Lower leg skin (tissue), 4 donors: ENCODE measurements around the gene PA2G4. TPM values are rescaled to one million over a fixed set of nuclear protein-coding genes. Genes with fewer than 3 reads are reported as not detected.
A peak's percentile ranks its signal among the peaks of the same experiment; 100 is the strongest.
"Not testable (repeated sequence)": the region's sequence is repeated elsewhere in the genome, so short reads cannot be mapped to it uniquely, and the experiment has no call there.

Experiments
- DNase-seq, 2 donors: peaks; one replicate each; pipeline ENCODE4 v3.0.0-alpha.2; 2019; ENCODE audit warnings: low spot score in 2 of 2
- H3K4me3 ChIP-seq: fragments of 200-600 bp; sonication (generic); 2 replicates; pipeline ENCODE4 v1.5.1; 2017; ENCODE audit warnings: mild to moderate bottlenecking, low read depth; ENCODE audit not compliant: poor library complexity, severe bottlenecking
- POLR2A ChIP-seq, 2 donors: fragments of 450-650 bp; IDR thresholded peaks; one replicate each; pipeline ENCODE4 v1.6.1; 2016 to 2017; ENCODE audit warnings: antibody characterized with exemption in 2 of 2, mild to moderate bottlenecking in 1 of 2, moderate library complexity in 1 of 2
- WGBS, 2 donors: methylation state at CpG; one replicate each; pipeline ENCODE4 v1.1.5; 2018; 5-methylcytosine and 5-hydroxymethylcytosine counted together
- intact Hi-C: fragments of 100-400 bp; cut with DNase I; formaldehyde crosslinking; loops from one replicate; pipeline ENCODE4 v1.15.0; 2023; ENCODE audit warnings: low total_unique reads
- total RNA-seq, 4 donors: library from RNA; depleted of rRNA; stranded (reverse); fragments of >200 nt; gene quantifications; one replicate each; pipeline ENCODE4 v1.1.0, GENCODE V29; 2016
- TF ChIP-seq, protein P1 (sequence below), 3 donors: fragments of 450-650 bp; IDR thresholded peaks; one replicate each; pipeline ENCODE4 v1.5.1; 2016; ENCODE audit warnings: antibody characterized with exemption in 3 of 3, mild to moderate bottlenecking in 3 of 3, moderate library complexity in 2 of 3

Gene PA2G4
- total RNA-seq, result 100 to 1,000 TPM; 118 to 201 (median 130) TPM

DNA sequence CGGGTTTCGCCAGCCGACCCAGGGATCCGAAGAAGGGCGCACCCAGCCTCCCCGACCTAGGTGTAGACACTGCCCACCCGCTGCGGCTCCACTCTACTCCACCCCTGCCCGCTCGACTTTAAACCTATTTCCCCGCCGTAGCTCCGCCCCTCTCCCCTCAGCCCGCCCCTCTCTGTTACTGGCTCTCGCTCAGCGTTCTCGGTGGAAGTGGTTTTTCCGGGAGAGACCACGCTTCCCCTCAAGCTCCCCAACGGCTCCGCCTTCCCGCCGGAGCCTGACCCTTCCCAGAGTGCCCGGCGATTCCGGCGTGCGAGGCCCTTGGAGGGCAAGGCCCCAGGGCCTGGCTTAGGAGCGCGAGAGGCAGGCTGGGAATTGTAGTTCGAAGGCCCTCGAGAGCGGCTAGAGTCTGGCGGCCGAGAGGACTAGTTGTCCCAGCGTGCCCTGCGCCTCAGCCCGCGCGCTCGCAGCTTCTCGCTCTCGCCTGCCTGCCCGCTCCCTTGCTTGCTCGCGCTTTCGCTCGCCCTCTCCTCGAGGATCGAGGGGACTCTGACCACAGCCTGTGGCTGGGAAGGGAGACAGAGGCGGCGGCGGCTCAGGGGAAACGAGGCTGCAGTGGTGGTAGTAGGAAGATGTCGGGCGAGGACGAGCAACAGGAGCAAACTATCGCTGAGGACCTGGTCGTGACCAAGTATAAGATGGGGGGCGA, at the start of gene PA2G4:
Gene PA2G4, plus strand, starts transcription at position 451 of the 706 bp plus-strand sequence. Its CDS starts 179 bp downstream, at position 630.
- intact Hi-C loops, result no loop called here
- 0% methylated on average over 52 to 60 of the region's 60 CpGs for WGBS, 2 donors
- peak; percentile 97 to 99 for DNase-seq
- no peak for TF ChIP-seq POLR2A (IDR thresholded peaks at IDR 0.05)
- TF ChIP-seq, protein P1, sequence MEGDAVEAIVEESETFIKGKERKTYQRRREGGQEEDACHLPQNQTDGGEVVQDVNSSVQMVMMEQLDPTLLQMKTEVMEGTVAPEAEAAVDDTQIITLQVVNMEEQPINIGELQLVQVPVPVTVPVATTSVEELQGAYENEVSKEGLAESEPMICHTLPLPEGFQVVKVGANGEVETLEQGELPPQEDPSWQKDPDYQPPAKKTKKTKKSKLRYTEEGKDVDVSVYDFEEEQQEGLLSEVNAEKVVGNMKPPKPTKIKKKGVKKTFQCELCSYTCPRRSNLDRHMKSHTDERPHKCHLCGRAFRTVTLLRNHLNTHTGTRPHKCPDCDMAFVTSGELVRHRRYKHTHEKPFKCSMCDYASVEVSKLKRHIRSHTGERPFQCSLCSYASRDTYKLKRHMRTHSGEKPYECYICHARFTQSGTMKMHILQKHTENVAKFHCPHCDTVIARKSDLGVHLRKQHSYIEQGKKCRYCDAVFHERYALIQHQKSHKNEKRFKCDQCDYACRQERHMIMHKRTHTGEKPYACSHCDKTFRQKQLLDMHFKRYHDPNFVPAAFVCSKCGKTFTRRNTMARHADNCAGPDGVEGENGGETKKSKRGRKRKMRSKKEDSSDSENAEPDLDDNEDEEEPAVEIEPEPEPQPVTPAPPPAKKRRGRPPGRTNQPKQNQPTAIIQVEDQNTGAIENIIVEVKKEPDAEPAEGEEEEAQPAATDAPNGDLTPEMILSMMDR (IDR thresholded peaks at IDR 0.05), result peak in 1 of 3 donors; percentile 26
- H3K4me3 ChIP-seq, result peak within 1 kb of the TSS; percentile 83

DNA sequence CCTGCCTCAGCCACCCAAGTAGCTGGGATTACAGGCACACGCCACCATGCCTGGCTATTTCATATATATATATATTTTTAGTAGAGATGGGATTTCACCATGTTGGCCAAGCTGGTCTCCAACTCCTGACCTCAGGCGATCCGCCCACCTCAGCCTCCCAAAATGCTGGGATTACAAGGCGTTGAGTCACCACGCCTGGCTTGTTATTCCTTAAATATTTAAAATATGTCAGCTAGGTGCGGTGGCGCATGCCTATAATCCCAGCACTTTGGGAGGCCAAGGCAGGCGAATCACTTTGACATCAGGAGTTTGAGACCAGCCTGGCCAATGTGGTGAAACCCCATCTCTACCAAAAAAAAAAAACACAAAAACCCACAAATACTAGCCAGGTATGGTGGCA, 44.4 kb upstream of the PA2G4 start:
- DNase-seq, H3K4me3 ChIP-seq, intact Hi-C loops: not testable (repeated sequence)
- WGBS, 2 donors, result 88 to 90% methylated on average over 8 of the region's 8 CpGs

DNA sequence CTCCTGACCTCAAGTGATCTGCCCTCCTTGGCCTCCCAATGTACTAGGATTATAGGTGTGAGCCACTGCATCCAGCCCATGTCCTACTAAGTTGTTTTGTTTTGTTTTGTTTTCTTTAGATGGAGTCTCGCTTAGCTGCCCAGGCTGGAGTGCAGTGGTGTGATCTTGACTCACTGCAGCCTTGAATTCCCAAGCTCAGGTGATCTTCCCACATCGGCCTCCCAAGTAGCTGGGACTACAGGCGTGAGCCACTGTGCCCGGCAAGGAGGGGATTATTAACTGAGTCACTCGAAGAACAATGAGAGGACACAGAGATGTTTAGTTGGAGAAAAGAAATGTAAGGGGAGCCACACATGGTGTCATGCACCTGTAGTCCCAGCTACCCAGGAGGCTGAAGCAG, 42.4 kb upstream of the PA2G4 start:
- intact Hi-C loops, result no loop called here
- 71 to 72% methylated on average over 5 of the region's 5 CpGs for WGBS, 2 donors
- DNase-seq, result no peak
- no peak overlapping the region for H3K4me3 ChIP-seq
- TF ChIP-seq, protein P1 (IDR thresholded peaks at IDR 0.05), result no peak
- TF ChIP-seq POLR2A (IDR thresholded peaks at IDR 0.05), result no peak

DNA sequence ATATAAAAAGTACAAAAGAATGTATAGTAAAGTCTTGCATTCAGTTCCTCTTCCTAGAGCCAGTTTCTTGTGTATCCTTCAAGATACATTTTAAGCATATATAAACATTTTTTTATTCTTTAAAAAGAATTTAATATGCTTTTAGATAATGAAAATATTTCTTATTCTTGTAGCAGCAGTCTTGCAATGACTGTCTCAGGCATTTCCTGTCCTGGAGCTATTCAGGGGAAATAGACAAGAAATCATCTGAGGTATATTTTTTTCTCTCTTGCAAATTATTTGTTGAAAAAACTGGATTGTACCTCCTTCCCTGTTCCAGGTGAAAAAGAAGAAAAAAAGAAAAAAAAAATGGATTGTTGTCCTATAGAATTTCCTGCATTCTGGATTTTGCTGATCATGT, 41.4 kb upstream of the PA2G4 start:
- intact Hi-C loops, result no loop called here
- H3K4me3 ChIP-seq, result no peak overlapping the region
- TF ChIP-seq, protein P1 (IDR thresholded peaks at IDR 0.05), result no peak
- no peak for TF ChIP-seq POLR2A (IDR thresholded peaks at IDR 0.05)
- DNase-seq, result no peak

DNA sequence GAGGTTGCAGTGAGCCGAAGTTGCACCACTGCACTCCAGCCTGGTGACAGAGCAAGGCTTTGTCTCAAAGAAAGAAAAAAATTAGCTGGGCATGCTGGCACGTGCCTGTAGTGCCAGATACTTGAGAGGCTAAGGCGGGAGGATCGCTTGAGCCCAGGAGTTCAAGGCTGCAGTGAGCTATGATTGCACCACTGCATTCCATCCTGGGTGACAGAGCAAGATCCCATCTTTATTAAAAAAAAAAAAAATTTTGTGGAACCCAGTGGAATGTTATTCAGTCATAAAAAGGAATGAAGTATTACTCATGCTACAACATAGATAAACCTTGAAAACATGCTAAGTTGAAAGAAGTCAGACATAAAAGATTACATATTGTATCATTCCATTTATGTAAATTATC, 32.7 kb upstream of the PA2G4 start:
- H3K4me3 ChIP-seq, result no peak overlapping the region
- DNase-seq, result no peak
- TF ChIP-seq POLR2A (IDR thresholded peaks at IDR 0.05), result no peak
- TF ChIP-seq, protein P1 (IDR thresholded peaks at IDR 0.05), result no peak
- intact Hi-C loops, result no loop called here
- WGBS, 2 donors, result 64 to 71% methylated on average over 4 of the region's 4 CpGs

DNA sequence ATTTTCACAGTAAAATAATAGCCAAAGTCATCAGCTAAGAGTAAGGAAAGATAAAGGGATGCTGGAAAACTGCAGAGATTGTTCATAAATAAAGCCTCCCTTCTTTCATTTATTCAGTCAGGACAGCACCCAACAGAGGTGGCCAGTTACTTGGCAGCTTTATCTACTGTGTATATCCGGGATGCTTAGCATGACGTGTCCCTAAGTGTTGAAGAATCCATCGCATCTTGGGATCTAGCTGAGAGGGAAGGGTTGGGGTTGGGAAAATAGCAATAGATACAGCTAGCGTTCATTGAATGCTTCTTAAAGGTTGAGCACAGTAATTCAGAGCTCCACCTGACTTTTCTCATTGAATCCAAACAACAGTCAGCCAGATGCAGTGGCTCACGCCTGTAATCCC, 30.0 kb upstream of the PA2G4 start:
- no peak for DNase-seq
- intact Hi-C loops, result no loop called here
- WGBS, 2 donors, result 86 to 88% methylated on average over 5 of the region's 5 CpGs
- TF ChIP-seq POLR2A (IDR thresholded peaks at IDR 0.05), result no peak
- TF ChIP-seq, protein P1 (IDR thresholded peaks at IDR 0.05), result no peak
- no peak overlapping the region for H3K4me3 ChIP-seq

DNA sequence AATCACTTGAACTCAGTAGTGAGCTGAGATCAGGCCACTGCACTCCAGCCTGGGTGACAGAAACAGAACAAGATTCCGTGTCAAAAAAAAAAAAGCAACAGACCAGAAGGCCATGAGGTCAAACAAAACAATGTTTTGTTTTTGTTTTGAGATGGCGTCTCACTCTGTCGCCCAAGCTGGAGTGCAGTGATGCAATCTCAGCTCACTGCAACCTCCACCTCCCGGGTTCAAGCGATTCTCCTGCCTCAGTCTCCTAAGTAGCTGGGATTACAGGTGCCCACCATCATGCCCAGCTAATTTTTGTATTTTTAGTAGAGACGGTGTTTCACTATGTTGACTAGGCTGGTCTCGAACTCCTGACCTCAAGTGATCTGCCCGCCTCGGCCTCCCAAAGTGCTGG, 26.4 kb upstream of the PA2G4 start:
- WGBS, 2 donors, result 83 to 86% methylated on average over 9 of the region's 9 CpGs
- DNase-seq, intact Hi-C loops, H3K4me3 ChIP-seq: not testable (repeated sequence)
